Stimulated activated CD8-positive, alpha-beta memory T cell treated with anti-CD3 and anti-CD28 coated beads, Interleukin-15, amount 100 ng/mL, for 1 hour (primary cell): ENCODE results near the gene TENT5D.
"Not testable (repeated sequence)": the region's sequence is repeated elsewhere in the genome, so short reads cannot be mapped to it uniquely, and the experiment has no call there.

ENCODE experiments used
- DNase-seq: peaks from one replicate; pipeline ENCODE4 v3.0.0-alpha.2; 2020; ENCODE audit warnings: low read depth

Gene TENT5D

GRCh38 chrX:80420147-80420546, at the start of gene TENT5D:
Gene TENT5D, plus strand, starts transcription at chrX:80420447. Its CDS starts 22,093 bp downstream, at chrX:80442540.
- DNase-seq, result no peak

DNA sequence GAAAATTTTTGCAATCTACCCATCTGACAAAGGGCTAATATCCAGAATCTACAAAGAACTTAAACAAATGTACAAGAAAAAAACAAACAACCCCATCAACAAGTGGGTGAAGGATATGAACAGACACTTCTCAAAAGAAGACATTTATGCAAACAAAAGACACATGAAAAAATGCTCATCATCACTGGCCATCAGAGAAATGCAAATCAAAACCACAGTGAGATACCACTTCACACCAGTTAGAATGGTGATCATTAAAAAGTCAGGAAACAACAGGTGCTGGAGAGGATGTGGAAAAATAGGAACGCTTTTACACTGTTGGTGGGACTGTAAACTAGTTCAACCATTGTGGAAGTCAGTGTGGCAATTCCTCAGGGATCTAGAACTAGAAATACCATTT, 34.6 kb upstream of the TENT5D start:
- not testable (repeated sequence) for DNase-seq

DNA sequence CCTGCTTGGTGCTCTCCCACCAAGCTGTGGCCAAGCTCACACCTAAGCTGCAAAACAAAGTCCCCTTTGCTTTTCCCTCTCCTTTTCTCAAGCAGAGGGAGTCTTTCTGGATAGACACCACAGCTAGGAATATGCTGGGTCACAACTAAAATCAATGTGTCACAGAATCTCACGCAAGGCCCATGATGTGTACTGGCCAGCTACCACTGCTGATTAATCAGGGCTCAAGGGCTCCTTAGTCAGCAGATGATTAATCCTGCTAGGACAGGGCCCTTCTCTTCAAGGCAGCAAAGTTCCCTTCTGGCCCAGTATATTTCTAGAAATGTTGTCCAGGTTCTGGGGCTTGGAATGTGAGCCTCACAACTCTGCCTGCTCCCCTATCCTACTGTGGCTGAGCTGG, 32.0 kb upstream of the TENT5D start:
- DNase-seq, result no peak

- DNase-seq, result no peak
Observed at GRCh38 chrX:80412042-80412441, 8.2 kb upstream of the TENT5D start.

DNA sequence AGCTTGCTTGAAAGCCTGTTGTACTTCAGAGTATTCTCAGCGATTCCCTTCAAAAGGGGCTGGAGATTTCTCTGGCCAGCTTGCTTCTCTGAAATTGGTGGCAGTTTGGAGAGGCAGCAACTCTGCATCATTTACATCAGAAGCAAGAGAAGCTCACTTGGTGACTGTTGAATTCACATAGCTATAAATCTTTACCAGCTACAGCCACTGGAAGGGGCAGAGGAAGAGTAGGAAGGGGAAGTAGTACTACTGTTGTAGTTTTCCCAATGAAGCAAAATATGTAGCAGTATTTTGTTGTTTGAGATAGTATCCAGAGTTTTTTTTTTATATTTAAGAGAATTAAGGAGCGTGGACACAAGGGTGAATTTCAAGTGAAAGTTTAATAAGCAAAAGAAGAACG, 2.8 kb downstream of the TENT5D start:
- DNase-seq, result no peak

GRCh38 chrX:80423744-80424143, 3.5 kb downstream of the TENT5D start:
- no peak for DNase-seq

- no peak for DNase-seq
Observed at GRCh38 chrX:80430826-80431504, 10.7 kb downstream of the TENT5D start.

- DNase-seq, result no peak
Observed at GRCh38 chrX:80431505-80431832, 11.2 kb downstream of the TENT5D start.

- DNase-seq, result no peak
Observed at GRCh38 chrX:80432441-80432840, 12.2 kb downstream of the TENT5D start.

- DNase-seq, result no peak
Observed at GRCh38 chrX:80432863-80433262, 12.6 kb downstream of the TENT5D start.

- DNase-seq, result not testable (repeated sequence)
Observed at GRCh38 chrX:80468166-80468565, 47.9 kb downstream of the TENT5D start.

GRCh38 chrX:80471582-80471981, 51.3 kb downstream of the TENT5D start:
- DNase-seq, result no peak

DNA sequence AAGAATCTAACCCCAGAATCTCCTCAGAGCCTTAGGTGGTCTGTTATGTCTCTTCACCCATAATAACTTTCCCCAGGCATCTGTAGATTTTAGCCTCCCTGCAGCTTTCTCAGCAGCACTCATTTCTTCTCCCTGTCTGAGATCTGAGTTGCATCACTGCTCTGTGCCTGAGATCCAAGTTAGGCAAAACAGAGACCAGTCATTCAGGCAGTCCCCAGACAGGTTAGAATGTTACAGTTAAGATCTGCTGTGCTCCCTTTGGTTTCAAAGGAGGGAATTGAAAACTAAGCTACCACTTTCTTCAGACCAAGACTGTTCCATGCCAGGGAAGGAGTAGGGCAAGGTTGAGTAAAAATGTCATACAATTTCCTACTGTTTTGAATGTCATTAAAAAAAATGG, 65.3 kb downstream of the TENT5D start:
- no peak for DNase-seq

- no peak for DNase-seq
Observed at GRCh38 chrX:80486299-80486698, 66.1 kb downstream of the TENT5D start.

DNA sequence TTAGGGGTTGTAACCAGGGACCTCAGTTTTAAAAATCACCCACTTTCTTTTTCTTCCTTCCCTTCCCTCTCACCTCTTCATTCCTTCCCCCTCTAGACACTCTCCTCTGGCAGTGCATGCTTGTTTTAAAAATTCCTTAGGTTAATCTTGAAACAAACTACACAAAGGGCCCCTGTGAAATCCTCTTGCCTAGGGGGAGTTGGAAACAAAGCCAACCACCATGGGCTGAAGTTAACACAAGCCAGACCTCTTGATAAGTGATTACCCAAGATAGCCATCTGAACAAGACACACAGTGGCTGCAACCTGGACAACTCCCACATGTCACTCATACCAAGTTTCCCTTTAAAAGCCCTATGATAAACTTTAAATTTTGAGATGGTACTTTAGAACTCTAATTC, 68.9 kb downstream of the TENT5D start:
- no peak for DNase-seq
